SK-N-SH treated with all-trans-retinoic acid at 6 μM for 48 hours (cell line): ENCODE results near the gene ANO8.

ENCODE experiments used
- ARNTL ChIP-seq: fragments of 450-650 bp; formaldehyde crosslinking; IDR thresholded peaks from 2 replicates; pipeline ENCODE4 v1.5.0; 2020; ENCODE audit warnings: low read depth, mild to moderate bottlenecking, moderate library complexity, borderline replicate concordance
- CSRNP3 ChIP-seq: fragments of 250-450 bp; sonication (Bioruptor Pico); IDR thresholded peaks from 2 replicates; pipeline ENCODE4 v1.5.1; 2021; ENCODE audit warnings: mild to moderate bottlenecking, moderate library complexity
- ESRRG ChIP-seq: fragments of 250-450 bp; sonication (Bioruptor Pico); IDR thresholded peaks from 2 replicates; pipeline ENCODE4 v1.6.1; 2021; ENCODE audit warnings: mild to moderate bottlenecking
- ISL1 ChIP-seq: fragments of 250-450 bp; sonication (Bioruptor Pico); IDR thresholded peaks from 2 replicates; pipeline ENCODE4 v2.1.2; 2022; ENCODE audit warnings: mild to moderate bottlenecking, moderate library complexity
- RARB ChIP-seq: fragments of 250-450 bp; sonication (Bioruptor Pico); IDR thresholded peaks from 2 replicates; pipeline ENCODE4 v1.8.0; 2021; ENCODE audit warnings: mild to moderate bottlenecking, moderate library complexity
- ZC3H10 ChIP-seq: fragments of 250-450 bp; sonication (Bioruptor Pico); IDR thresholded peaks from 2 replicates; pipeline ENCODE4 v1.5.1; 2021; ENCODE audit warnings: mild to moderate bottlenecking, moderate library complexity
- ZNF8 ChIP-seq: fragments of 450-650 bp; formaldehyde crosslinking; IDR thresholded peaks from 2 replicates; pipeline ENCODE4 v1.5.0; 2020; ENCODE audit warnings: mild to moderate bottlenecking, moderate library complexity
- TF ChIP-seq, protein P1 (sequence below): fragments of 250-450 bp; sonication (Bioruptor Pico); IDR thresholded peaks from 2 replicates; pipeline ENCODE4 v1.8.0; 2020; ENCODE audit warnings: mild to moderate bottlenecking, moderate library complexity, borderline replicate concordance

- TF ChIP-seq ARNTL (CRISPR knock-in tag) = no peak
- TF ChIP-seq ZC3H10 (CRISPR knock-in tag) = no peak
- TF ChIP-seq ISL1 (CRISPR knock-in tag) = no peak
- no peak for TF ChIP-seq RARB (CRISPR knock-in tag)
- TF ChIP-seq, protein P1, sequence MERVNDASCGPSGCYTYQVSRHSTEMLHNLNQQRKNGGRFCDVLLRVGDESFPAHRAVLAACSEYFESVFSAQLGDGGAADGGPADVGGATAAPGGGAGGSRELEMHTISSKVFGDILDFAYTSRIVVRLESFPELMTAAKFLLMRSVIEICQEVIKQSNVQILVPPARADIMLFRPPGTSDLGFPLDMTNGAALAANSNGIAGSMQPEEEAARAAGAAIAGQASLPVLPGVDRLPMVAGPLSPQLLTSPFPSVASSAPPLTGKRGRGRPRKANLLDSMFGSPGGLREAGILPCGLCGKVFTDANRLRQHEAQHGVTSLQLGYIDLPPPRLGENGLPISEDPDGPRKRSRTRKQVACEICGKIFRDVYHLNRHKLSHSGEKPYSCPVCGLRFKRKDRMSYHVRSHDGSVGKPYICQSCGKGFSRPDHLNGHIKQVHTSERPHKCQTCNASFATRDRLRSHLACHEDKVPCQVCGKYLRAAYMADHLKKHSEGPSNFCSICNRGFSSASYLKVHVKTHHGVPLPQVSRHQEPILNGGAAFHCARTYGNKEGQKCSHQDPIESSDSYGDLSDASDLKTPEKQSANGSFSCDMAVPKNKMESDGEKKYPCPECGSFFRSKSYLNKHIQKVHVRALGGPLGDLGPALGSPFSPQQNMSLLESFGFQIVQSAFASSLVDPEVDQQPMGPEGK (CRISPR knock-in tag) = no peak
- no peak for TF ChIP-seq ZNF8 (CRISPR knock-in tag)
- no peak for TF ChIP-seq ESRRG (CRISPR knock-in tag)
- TF ChIP-seq CSRNP3 (CRISPR knock-in tag) = no peak
These were observed 10.7 kb downstream of the ANO8 start for GRCh38 chr19:17323964-17324332.
